ENCODE data around the gene LDLRAD4. TPM values are rescaled to one million over a fixed set of nuclear protein-coding genes. Genes with fewer than 3 reads are reported as not detected.

Gene LDLRAD4
- polyA plus RNA-seq, 3 donors: 10.3 to 11.5 (median 10.9) TPM

- peak in 6 of 11 donors; percentile 45 to 73 (median 68) for DNase-seq (ENCODE audit: extremely low read depth in 1 of 11, low read depth in 9 of 11, low spot score in 4 of 11)
These were observed 3.6 kb downstream of the LDLRAD4 start for GRCh38 chr18:13221869-13222855.

- no peak for DNase-seq (ENCODE audit: extremely low read depth in 1 of 11, low read depth in 9 of 11, low spot score in 4 of 11)
These were observed 4.3 kb downstream of the LDLRAD4 start for GRCh38 chr18:13222856-13223281.

GRCh38 chr18:13223311-13224143 lies 5.0 kb downstream of the LDLRAD4 start:
- DNase-seq (ENCODE audit: extremely low read depth in 1 of 11, low read depth in 9 of 11, low spot score in 4 of 11): no peak

GRCh38 chr18:13225261-13225660 lies 6.7 kb downstream of the LDLRAD4 start:
- no peak for DNase-seq (ENCODE audit: extremely low read depth in 1 of 11, low read depth in 9 of 11, low spot score in 4 of 11)

GRCh38 chr18:13226533-13227144 lies 8.1 kb downstream of the LDLRAD4 start:
- no peak for DNase-seq (ENCODE audit: extremely low read depth in 1 of 11, low read depth in 9 of 11, low spot score in 4 of 11)

GRCh38 chr18:13227910-13228309 lies 9.3 kb downstream of the LDLRAD4 start:
- DNase-seq (ENCODE audit: extremely low read depth in 1 of 11, low read depth in 9 of 11, low spot score in 4 of 11): no peak

- DNase-seq (ENCODE audit: extremely low read depth in 1 of 11, low read depth in 9 of 11, low spot score in 4 of 11): no peak
These were observed 10.6 kb downstream of the LDLRAD4 start for GRCh38 chr18:13229001-13229671.

GRCh38 chr18:13231151-13231550 lies 12.6 kb downstream of the LDLRAD4 start:
- DNase-seq (ENCODE audit: extremely low read depth in 1 of 11, low read depth in 9 of 11, low spot score in 4 of 11): no peak

GRCh38 chr18:13232086-13232917 lies 13.7 kb downstream of the LDLRAD4 start:
- no peak for DNase-seq (ENCODE audit: extremely low read depth in 1 of 11, low read depth in 9 of 11, low spot score in 4 of 11)

GRCh38 chr18:13232971-13233786 lies 14.6 kb downstream of the LDLRAD4 start:
- no peak for DNase-seq (ENCODE audit: extremely low read depth in 1 of 11, low read depth in 9 of 11, low spot score in 4 of 11)

- DNase-seq (ENCODE audit: extremely low read depth in 1 of 11, low read depth in 9 of 11, low spot score in 4 of 11): no peak
These were observed 15.5 kb downstream of the LDLRAD4 start for GRCh38 chr18:13233787-13234783.

GRCh38 chr18:13235421-13235831 lies 16.9 kb downstream of the LDLRAD4 start:
- DNase-seq (ENCODE audit: extremely low read depth in 1 of 11, low read depth in 9 of 11, low spot score in 4 of 11): no peak

- peak in 1 of 11 donors; percentile 60 for DNase-seq (ENCODE audit: extremely low read depth in 1 of 11, low read depth in 9 of 11, low spot score in 4 of 11)
These were observed 17.4 kb downstream of the LDLRAD4 start for GRCh38 chr18:13235981-13236380.

- no peak for DNase-seq (ENCODE audit: extremely low read depth in 1 of 11, low read depth in 9 of 11, low spot score in 4 of 11)
These were observed 17.9 kb downstream of the LDLRAD4 start for GRCh38 chr18:13236411-13236810.

- no peak for DNase-seq (ENCODE audit: extremely low read depth in 1 of 11, low read depth in 9 of 11, low spot score in 4 of 11)
These were observed 18.5 kb downstream of the LDLRAD4 start for GRCh38 chr18:13237073-13237472.

GRCh38 chr18:13237641-13238040 lies 19.1 kb downstream of the LDLRAD4 start:
- DNase-seq (ENCODE audit: extremely low read depth in 1 of 11, low read depth in 9 of 11, low spot score in 4 of 11): no peak
